K562 (cell line): ENCODE data around the gene MPV17L2. TPM values are rescaled to one million over a fixed set of nuclear protein-coding genes. Genes with fewer than 3 reads are reported as not detected.

Source experiments
- ATF4 ChIP-seq: fragments of 450-650 bp; formaldehyde crosslinking; IDR thresholded peaks from 2 replicates; pipeline ENCODE4 v1.4.0; 2022; ENCODE audit warnings: mild to moderate bottlenecking, moderate library complexity
- BRF1 ChIP-seq: IDR thresholded peaks from 3 replicates; pipeline ENCODE4 v1.6.1; 2011; ENCODE audit warnings: borderline replicate concordance, mild to moderate bottlenecking; ENCODE audit not compliant: insufficient read length; ENCODE audit errors: extremely low read depth
- GATAD2A ChIP-seq: fragments of 450-650 bp; IDR thresholded peaks from 2 replicates; pipeline ENCODE4 v1.6.1; 2017
- KDM5B ChIP-seq: fragments of 200-600 bp; sonication (generic); IDR thresholded peaks from 2 replicates; pipeline ENCODE4 v1.6.1; 2012; ENCODE audit warnings: low read depth, mild to moderate bottlenecking, moderate library complexity, low read length, control low read depth, inconsistent platforms; ENCODE audit not compliant: insufficient replicate concordance
- MGA ChIP-seq: fragments of 450-650 bp; IDR thresholded peaks from 2 replicates; pipeline ENCODE4 v1.6.1; 2016; ENCODE audit warnings: mild to moderate bottlenecking, moderate library complexity
- RAD21 ChIP-seq, 2 experiments: fragments of 250-450 bp in 1 of 2; fragments of 450-650 bp in 1 of 2; sonication (Bioruptor Pico) in 1 of 2; formaldehyde crosslinking in 1 of 2; IDR thresholded peaks in 1 of 2; conservative IDR thresholded peaks in 1 of 2; 2 replicates each; pipeline versions ENCODE4 v1.4.0 to v1.8.0; 2020 to 2022; ENCODE audit warnings: mild to moderate bottlenecking in 2 of 2, moderate library complexity in 1 of 2
- SUPT5H ChIP-seq: fragments of 450-650 bp; IDR thresholded peaks from 2 replicates; pipeline ENCODE4 v1.6.1; 2016
- VEZF1 ChIP-seq: fragments of 200-800 bp; sonication (Bioruptor generic); IDR thresholded peaks from 2 replicates; pipeline ENCODE4 v1.6.1; 2017; ENCODE audit warnings: missing genetic modification characterization, missing compliant biosample characterization
- ZBTB26 ChIP-seq: fragments of 450-650 bp; formaldehyde crosslinking; IDR thresholded peaks from 2 replicates; pipeline ENCODE4 v1.4.0; 2022; ENCODE audit warnings: missing genetic modification characterization
- ZC3H4 ChIP-seq: sonication (generic); formaldehyde crosslinking; IDR thresholded peaks from 2 replicates; pipeline ENCODE4 v1.9.0; 2021; ENCODE audit warnings: missing genetic modification reagents, borderline replicate concordance
- polyA plus RNA-seq, 8 experiments: library from polyadenylated mRNA; depleted of rRNA in 4 of 8; stranded (reverse) in 5 of 8; unstranded in 3 of 8; fragments of >200 nt; fragmentation: Nextera tagmentation in 2 of 8; fragmentation: Illumina TruSeq in 1 of 8; extraction: Ambion mirVana in 2 of 8; extraction: Trizol in 1 of 8; gene quantifications; 2 replicates each; pipeline versions ENCODE4 v1.2.1 to v1.2.3, GENCODE V29; 2011 to 2014; ENCODE audit warnings: inconsistent platforms in 1 of 8, missing spikeins in 1 of 8
- total RNA-seq, 7 experiments: library from RNA; depleted of rRNA in 6 of 7; stranded (reverse); fragments of >200 nt in 6 of 7; fragmentation: Illumina TruSeq in 2 of 7; extraction: Trizol in 2 of 7; gene quantifications; 2 replicates each; pipeline versions ENCODE4 v1.2.1 to v1.2.3, GENCODE V29; 2011 to 2021; ENCODE audit warnings: low replicate concordance in 1 of 7

MPV17L2 gene
- total and polyA plus RNA-seq, 9 of the 15 experiments (the other 6 are each of a cell fraction or from before 2014, with no cell fraction given): 10.6 to 60.2 (median 28.5) TPM

- TF ChIP-seq BRF1 (no peak), ZC3H4 (no peak), RAD21 (CRISPR knock-in tag; conservative IDR thresholded peaks at IDR 0.05 in 1 of 2, IDR thresholded peaks at IDR 0.05 in 1 of 2) (0 out of 4 replicates have a peak, but pooled peaks have one; percentile 4 to 6), ZBTB26 (CRISPR knock-in tag) (peak; percentile 80; the same call in 1 of the 2 replicates), MGA (no peak), KDM5B (no peak), GATAD2A (peak; percentile 77), VEZF1 (CRISPR knock-in tag) (peak; percentile 72), ATF4 (CRISPR knock-in tag) (no peak), SUPT5H (peak; percentile 71)
These were observed 31.0 kb downstream of the MPV17L2 start (continued) for GRCh38 chr19:18223860-18224524.
